HG02763 (cell line): Measurements from ENCODE around the gene GREB1.

ENCODE experiments used
- ATAC-seq: cut with Tn5 transposase; IDR thresholded peaks from one replicate; pipeline ENCODE4 v1.9.1; 2021; ENCODE audit warnings: mild to moderate bottlenecking, moderate library complexity; ENCODE audit not compliant: unreplicated experiment

Gene GREB1

DNA sequence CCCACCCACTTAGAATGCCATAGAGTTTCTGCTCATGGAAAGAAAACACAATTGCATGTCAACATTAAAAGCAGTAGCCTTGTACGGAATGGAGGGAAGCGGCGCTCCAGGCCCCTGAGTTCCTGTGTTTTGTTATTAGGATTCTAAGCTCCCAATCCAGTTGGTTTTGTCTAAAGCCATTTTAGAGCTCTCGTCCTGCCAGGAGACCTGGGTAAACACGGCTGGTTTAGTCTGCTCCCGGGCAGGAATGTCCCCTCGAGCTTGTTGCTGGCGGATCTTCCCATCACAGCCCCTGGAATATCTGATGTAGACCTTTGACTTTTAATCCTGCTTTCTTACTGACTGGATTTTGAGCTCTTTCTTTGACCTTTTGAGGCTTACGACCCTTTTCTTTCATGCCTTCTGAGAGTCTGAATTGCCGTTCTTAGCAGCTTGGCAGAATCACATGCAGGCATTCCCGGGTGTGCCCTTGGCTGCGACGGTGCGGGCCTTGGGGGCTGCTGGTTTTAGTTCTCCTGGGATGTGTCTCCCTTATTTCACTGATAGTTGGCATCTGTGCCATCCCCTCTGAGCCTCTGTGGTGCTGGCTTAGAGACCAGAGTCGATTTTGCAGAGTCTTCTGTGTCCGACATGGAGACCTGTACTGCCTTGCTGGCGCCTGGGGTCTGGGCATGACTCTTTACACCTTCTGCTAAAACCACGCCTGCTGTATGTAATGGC is 25.4 kb downstream of the GREB1 start:
- ATAC-seq, result no peak

DNA sequence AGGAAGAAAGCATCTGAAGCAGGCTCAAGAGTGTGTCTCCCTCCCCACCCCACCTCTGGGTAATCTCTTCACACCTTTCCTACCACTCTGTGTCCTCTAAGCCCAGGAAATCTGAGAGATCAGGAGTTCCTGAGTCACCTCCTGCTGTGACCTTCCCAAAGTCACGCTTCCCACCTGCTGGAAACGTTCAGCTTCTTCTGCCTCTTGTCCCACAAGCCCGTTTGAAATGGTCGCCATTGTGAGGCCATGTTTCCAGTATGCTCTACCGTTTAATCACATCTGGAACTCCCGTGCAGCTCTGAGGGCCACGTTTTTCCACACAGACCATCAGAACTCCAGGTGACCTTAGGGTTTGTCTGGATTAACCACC is 25.9 kb downstream of the GREB1 start:
- ATAC-seq, result no peak

DNA sequence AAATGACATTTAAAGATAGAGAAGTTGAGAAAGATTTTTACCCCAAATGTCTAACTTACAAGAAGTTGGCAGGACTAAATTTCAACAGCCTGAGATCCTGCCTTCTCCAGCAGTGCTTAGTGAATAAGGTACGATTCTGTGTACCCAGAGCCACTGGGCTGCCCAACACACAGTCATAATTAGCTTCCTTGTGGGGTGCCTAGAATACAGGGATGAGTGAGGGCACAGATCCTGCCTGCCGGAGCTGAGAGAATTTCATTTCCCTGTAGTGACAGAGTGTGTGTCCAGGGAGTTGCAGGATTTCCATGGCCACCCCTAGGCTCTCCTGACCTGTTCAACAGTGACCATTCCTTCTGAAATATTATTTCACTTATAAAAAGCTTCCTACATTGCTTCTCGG is 27.0 kb downstream of the GREB1 start:
- ATAC-seq, result no peak

DNA sequence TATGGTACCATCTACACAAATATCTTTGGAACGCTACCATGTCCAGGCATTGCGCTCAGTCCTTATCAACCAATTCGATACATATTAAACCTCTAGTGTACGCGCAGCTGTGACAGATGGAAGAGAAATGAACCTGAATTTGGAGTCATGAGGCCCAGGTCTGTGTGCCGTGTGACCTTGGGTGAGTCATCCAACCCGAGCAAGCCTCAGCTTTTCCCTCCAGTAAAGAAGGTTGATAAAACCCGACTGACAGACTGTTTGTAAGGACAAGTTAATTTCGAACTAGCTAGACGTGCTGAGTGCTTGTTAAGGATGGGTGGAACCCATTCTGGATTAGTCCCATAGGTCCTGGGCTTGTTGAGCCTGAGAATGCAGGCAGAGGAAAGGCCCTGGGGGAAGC is 28.2 kb downstream of the GREB1 start:
- ATAC-seq, result no peak

DNA sequence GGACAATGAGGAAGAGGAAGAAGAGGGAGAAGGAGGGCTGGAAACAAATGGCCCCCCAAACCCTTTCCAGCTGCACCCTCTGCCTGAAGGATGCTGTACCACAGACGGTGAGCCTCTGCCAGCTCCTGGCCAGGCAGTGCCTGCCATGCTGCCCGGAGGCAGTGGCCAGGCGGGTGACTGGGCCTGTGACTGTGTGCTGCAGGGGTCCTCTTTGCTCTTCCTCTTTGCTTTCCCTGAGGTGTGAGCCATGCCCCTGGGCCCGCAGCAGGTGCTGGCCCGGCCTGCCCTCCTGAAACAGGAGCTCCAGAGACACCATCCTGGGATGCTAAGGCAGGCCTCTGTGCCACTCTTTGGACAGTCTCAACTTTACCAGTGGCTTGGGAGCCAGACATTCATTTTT is 28.6 kb downstream of the GREB1 start:
- ATAC-seq, result no peak

DNA sequence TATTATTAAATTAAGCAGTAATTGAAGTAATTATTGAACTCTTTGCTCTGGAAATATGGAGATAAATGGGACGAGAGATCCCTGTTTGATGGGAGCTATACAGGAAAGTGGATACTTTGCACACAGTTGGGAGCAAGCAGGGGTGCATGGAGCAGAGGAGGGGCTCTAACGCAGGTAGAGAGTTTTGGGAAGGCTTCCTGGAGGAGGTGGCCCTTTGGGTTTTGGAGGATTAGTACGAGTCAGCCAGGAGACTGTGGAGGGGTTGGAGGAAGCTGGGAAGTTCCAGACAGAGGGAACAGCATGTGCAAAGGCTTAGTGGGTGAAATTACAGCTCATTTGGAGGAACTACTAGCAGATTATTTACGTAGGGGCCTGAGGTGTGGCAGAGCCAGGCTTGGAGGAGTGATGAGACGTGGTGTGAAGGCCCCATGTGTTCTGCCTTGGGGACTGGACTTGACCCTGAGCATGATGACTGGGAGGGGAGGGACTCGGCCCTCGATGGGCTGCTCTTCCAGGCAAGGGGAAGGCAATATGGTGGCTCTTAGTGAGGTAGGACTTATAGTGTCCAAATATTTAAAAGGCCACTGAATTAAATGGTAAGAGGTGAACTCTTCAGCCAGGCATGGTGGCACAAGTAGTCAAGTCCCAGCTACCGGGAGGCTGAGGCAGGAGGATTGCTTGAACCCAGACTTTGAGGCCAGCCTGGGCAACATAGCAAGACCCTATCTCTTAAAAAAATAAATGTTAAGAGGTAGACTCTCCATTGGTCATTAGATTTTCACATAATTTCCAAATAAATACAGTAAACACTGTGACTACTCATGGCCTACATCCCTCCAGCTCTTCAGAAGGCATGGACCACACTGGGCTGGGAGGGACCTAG is 30.2 kb downstream of the GREB1 start:
- no peak for ATAC-seq

DNA sequence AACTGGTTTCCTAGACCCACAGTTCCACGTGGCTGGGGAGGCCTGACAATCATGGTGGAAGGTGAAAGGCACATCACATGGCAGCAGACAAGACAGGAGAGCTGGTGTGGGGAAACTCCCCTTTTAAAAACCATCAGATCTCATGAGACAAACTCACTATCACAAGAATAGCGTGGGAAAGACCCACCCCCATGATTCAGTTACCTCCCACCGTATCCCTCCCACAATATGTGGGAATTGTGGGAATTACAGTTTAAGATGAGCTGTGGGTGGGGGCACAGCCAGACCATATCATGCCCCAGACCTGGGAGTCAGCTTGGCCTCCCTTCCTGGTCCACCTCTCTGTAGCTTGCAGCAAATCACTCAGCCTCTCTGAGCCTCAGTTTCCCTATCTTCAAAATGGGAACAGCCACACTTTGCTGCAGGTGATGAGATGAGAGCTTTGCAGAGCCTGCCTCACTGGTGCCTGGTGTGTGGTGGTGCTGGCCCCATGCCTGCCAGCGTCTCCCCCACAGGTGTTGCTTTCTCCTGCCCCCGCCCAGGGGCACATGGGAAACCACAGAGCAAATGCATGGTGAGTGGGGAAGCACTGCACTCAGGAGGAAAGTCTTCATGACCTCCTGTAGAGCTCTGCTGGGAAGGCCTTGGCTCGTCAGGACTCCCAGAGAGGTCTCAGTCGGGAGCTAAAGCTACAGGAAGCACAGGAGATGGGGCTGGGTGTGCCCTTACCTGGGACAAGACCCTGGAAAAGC is 31.1 kb downstream of the GREB1 start:
- ATAC-seq, result no peak

DNA sequence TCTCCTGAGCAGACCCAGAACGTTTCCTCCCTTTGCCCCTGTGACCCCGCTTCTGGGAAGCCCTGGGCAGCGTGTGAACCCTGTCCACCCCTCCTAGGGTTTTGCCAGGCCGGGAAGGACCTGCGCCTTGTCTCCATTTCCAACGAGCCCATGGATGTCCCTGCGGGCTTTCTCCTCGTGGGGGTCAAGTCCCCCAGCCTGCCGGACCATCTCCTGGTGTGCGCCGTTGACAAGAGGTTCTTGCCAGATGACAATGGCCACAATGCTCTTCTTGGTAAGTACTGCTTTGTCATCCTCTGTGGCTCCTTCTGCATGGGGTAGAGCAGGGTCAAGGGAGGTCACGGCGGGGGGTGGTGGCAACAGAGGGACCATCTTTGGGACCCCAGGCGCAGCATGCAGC is 32.5 kb downstream of the GREB1 start:
- ATAC-seq, result no peak

DNA sequence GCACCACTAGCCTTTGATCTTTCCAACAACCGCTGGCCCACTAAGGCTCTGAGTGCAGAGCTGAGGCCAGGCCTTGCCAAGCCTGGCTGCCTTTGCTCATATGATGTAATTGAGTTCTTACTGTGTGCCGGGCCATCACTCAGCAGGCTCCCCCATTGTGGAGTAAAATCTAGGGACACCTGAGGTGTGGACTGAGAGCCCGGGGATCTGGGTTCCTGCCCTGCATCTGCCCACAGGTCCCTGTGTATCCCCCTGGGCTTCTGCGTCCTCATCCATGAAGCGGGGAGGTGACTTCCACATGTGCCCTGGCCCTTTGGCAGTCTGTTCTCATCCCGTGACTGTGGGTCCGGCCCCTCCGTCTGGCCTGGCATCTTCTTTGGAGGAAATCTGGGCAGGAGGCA is 33.8 kb downstream of the GREB1 start:
- no peak for ATAC-seq

DNA sequence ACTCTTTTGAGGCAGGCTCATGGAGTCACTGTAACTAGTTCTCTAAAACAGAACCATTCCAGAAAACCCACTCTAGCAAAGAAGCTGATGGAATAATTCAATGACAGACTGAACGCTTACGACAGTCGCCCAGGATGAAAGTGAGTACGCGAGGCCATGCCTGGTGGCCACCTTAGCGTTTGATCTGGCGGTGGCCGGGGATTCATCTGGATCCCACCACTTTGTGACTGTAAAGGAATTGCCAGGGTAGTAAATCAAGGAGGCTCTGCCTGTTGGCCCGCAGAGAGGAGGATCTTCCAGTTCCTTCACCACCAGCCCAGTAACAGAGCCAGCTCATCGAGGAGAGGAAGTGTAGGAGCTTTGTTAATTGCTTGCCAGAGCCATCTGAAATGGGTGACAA is 34.6 kb downstream of the GREB1 start:
- ATAC-seq, result no peak

DNA sequence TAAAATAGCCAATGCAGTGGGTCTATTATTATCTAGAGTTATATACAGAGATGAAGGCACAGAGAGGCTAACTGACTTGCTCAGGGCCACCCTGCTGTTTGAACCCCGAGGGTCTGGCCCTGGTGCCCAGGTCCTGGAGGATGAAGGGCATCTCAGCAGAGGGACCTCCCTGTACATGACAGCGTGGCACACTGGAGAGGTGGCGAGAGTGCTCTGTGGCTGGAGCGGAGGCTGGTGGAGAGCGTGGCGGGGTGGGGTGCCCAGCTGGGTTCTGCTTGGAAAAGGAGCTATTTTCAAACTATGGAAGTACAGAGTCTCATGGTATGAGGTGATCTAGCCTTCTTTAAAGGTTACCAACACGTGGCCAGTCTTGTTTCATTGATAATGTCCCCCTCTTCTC is 35.8 kb downstream of the GREB1 start:
- ATAC-seq, result no peak

DNA sequence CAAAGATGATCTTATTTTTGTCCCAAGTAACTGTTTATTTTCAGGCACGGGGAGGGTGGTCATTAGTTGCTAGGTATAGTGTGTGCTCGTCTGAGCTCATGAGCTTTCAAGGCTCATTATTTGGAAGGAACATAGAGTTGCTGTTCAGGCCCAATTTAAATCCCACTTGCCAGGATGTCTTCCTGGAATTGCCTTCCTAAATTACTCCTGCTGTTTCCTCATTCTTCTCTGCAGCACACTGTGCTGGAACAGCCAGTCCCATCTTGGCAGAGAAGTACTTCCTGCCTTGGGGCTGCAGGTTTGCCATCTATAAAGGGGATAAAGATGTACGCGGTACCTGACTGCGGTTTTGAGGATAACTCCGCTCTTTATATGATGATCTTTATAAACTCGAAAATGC is 37.3 kb downstream of the GREB1 start:
- no peak for ATAC-seq

DNA sequence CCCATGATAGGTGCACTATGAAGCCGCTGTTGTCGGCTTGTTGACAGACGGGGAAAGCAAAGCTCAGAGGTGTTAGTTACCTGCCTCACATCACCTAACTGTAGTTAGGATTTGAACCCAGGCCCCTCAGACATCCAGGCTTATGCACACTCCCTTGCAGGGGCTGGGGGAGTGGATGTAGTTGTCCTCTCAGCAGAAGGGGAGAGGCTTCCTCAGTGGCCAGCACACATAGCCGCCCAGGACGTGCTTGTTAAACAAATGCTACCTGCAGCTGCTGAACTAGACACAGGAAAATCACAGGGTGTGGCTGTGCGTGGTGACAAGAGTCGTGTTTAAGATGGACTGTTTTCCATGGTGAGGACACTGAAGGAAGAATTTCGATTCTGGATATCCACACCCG is 39.2 kb downstream of the GREB1 start:
- no peak for ATAC-seq

DNA sequence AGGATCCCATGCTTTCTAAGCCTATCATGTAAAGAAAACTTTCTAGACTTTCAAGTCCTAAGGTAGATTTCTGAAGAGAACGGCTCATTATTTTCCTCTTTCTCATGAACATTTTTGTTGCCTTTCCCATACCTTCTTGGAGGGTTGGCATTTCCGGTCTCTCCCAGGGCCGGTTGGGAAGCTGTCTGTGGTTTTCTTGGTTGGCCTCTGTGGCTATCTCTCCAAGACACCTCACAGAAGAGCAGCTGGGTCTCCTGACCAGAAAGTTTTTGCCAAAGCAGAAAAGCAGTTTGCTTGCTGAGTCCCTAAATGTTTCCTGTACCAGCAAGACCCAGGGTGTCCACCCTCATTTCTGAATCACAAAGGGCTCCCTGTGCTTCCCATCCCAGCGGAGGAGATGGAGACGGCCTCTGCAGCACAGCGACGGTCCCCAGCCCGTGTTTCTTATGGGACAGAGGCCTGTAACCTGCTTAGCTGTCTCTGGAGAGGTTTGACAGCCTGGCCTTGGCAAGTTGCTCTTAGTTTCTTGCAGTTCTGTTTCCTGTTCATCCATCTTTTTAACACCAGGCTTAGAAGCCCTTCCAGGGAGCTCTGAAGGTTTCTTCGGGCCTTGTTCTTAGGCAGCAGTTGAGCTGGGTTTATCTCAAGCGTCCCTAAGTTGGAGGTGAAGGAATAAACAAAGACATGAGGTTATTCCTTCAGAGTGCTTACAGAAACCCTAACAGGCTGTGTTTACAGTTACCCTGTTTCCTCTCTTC is 39.8 kb downstream of the GREB1 start:
- no peak for ATAC-seq

DNA sequence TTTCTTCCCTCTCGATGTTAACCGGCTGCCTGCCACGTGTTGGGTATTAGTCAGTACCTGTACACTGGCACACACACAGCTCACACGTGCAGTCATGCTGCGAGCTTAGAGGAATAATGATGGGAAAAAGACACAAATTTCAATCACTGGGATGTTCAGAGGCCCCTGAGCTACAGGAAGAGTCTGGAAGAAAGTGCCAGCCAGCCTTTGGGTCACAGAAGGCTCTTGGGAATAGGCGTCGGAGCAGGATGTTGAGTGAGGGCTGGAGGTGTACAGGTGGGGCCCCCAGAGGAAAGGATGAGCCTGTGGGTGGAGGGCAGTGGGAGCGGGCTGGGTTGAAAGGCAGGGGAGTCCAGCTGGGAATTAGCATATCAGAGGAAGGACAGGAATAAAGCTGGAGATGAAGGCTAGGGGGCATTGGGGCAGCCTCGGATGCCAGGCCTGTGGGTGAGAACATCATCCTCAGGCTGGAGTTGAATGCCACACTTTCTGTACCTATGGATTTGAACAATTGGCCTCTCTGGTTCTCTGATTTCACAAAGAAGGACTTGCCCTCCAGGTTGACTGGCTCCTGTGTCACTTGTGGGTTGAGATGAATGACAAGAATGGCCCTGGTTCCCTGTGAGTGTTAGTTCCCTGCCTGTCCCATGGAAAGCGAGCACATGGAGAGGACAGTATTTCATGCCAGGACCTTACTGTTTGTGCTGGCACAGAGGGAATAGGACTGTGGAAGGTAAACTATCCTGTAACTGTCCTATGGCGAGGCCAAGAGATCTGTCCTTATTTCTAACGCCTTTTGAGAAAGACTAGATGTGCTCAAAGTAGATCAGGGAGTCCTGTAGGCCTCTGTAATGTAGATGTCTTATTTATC is 40.6 kb downstream of the GREB1 start:
- no peak for ATAC-seq

DNA sequence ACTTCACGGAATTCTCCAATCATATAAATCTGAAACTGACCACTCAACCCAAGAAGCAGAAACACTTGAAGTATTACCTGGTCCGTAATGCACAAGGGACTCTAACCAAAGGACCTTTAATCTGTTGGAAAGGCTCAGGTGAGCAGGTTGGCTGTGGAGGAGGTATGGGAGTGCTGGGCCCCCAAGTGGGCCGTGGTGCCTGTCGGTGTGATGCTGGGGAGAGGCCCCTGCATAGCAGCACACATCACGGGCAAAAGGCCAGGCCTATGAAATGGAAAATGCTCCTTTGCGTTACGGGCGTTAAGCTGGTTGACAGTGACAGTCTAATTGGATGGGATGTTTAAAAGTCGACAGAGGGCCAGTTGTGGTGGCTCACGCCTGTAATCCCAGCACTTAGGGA is 42.6 kb downstream of the GREB1 start:
- no peak for ATAC-seq

DNA sequence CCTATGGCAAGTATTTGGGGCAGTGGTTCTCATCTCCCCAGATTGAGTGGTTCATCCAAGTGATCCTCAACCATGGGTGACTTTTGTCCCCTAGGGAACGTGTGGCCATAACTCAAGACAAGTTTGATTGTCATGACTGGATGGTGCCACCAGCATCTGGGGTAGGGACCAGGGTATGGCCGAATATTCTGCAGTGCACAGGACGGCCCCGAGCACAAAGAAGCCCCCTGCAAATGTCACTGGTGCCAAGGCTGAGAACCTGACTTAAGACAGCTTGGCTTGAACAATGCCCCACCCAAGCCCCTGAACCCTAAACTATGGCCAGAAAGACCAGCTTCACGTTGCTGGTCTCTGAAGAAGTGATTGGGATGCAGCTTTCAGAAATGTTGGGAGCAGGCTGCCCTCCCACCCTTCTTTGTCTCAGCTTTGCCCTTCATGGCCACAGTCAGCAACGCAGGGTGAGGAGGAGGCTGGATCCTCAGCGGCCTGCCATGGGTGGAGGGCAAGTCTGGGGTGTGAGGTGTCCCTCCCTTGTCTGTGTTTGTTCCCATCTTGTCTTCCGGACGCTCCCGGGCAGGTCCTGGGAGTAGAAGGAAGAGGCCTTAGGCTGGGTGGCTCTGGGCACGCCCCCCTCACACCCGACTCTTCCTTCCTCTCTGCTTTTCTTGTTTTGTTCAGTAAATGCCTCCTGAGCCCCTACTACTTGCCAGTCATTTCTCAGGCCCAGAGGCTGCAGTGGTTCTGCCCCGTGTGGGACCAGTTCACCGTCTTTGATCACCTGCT is 43.4 kb downstream of the GREB1 start:
- ATAC-seq, result no peak

DNA sequence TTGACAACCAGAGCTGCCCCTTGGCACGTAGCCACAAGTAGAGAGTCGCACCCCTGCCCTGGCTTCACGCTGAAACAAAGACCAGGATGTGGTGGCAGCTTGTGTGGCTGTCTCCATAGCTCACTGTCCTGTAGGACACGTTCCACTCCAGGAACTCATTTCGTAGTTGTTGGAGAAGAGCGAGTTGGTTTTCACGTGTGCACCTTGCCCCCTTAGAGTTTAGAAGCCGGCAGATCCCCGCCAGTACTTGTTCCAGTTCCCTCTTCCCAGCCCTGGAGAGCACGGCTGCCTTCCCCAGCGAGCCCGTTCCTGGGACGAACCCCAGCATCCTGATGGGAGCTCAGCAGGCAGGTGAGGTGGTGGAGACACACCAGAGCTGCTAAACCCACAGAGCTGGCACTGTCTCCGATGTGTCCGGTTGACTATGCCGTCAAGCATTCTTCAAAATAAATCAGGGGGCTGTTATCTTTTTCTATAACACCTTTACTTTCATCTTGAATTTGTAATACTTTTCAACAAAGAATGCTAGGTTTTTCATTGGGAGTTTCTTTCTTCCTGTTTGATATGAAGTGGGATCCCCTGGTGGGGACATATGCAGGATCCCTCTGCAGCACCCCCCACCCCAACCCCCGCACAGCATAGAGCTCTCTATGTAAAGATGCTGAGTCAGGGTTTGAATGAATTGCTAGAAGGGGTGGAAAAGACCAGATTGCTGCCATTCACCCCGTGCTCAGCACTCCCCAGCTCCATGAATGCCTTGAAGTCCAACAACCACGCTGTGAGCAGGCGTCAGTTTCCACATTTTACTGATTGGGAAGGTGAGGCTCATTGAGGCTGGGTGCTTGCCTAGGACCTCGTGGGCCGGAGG is 44.5 kb downstream of the GREB1 start:
- ATAC-seq, result no peak
